ENCODE measurements around the gene NUP133. TPM values are rescaled to one million over a fixed set of nuclear protein-coding genes. Genes with fewer than 3 reads are reported as not detected.

Gene NUP133
- total and polyA plus RNA-seq, 10 of the 15 experiments (the other 5 are each of a cell fraction or from before 2014, with no cell fraction given): 10.9 to 45.4 (median 29.2) TPM

DNA sequence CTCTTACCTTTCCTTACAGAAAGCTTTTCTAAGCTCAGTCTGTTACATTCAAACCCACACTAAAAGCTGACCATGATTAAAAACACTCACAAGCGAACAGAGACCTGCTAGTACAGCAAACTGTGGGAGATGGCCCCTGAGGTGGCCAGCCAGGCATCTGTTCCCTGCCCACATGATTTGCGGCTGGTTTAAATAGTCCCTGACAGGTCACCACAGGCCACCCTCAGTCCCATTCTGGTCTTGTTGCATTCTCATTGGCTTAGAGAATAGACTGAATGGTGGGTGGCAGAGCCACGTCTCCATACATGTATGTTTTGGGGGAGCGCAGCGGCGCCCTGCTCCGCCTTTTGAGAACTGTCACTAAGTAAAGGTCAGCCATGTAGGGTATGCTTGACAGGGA, 71.9 kb downstream of the NUP133 start (continued):
- TF ChIP-seq CHD4 (IDR thresholded peaks at IDR 0.05): no peak
- TF ChIP-seq CBX5 (IDR thresholded peaks at IDR 0.05; ENCODE audit: low read depth): no peak
- no peak for TF ChIP-seq RUNX3 (IDR thresholded peaks at IDR 0.05; ENCODE audit: low read length)
- no peak for TF ChIP-seq BACH1 (IDR thresholded peaks at IDR 0.05; ENCODE audit: borderline replicate concordance)
- no peak for TF ChIP-seq EZH2 (IDR thresholded peaks at IDR 0.05; ENCODE audit: borderline replicate concordance, control insufficient read depth, low read depth, low read length)

DNA sequence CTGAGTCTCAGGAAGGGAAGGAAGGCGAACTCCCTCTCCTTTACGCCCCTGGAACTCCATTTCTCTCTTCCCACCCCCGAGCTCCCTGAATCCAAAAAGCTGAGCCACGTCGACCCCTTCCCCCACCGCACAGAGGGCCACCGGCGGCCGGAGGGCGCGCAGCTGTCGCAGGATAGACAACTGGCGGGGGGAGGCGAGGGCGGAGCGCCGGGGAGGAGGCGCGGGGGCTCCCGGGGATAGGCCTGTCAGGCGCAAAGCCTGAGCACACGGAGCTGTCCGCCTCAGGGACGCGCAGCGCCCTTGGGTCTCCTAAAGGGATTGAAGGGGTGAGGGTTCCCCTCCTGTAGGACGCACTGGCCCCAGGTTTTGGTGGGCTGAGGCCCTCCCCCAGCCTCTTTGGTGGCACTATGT, 73.5 kb downstream of the NUP133 start:
- no peak for TF ChIP-seq LARP7 (IDR thresholded peaks at IDR 0.05)
- TF ChIP-seq ASH2L (IDR thresholded peaks at IDR 0.05; ENCODE audit: borderline replicate concordance, low read depth): no peak
- no peak for TF ChIP-seq MYB (IDR thresholded peaks at IDR 0.05; ENCODE audit: borderline replicate concordance, low read depth, low read length)
- no peak for TF ChIP-seq DPF2 (IDR thresholded peaks at IDR 0.05)
- TF ChIP-seq NR2C1 (IDR thresholded peaks at IDR 0.05): no peak
- no peak for TF ChIP-seq CREM (IDR thresholded peaks at IDR 0.05; ENCODE audit: low read depth)
- TF ChIP-seq SREBF1 (IDR thresholded peaks at IDR 0.05; ENCODE audit: low read length): no peak
- CTCF ChIA-PET: interaction anchor here (0.7 kb wide), 1 partner anchor 23 kb away, joined by 3 read pairs; no protein-coding TSS in a partner anchor
- DNase-seq (ENCODE audit: low read depth, low spot score) (no peak), FAIRE-seq (no peak), ATAC-seq (peak; percentile 26; the same call in 2 of the 3 replicates)
- Histone ChIP-seq H3K36me3 (ENCODE audit: control insufficient read depth in 2 of 2, insufficient read depth in 2 of 2, low read length in 1 of 2) (no peaks in the 10 kb centered on the region), H3K9me3 (replicated peaks; ENCODE audit: control insufficient read depth, insufficient read depth, low read length) (peaks cover 8% of the 10 kb centered on the region; the same call in 1 of the 3 replicates), H3K4me2 (ENCODE audit: control insufficient read depth, insufficient read depth) (no peak overlapping the region), H4K20me1 (ENCODE audit: control insufficient read depth, insufficient read depth) (peaks cover 4% of the 10 kb centered on the region; the same call in 1 of the 2 replicates), H2AFZ (ENCODE audit: control insufficient read depth, low read depth, low read length) (no peak overlapping the region), H3K79me2 (ENCODE audit: control insufficient read depth, insufficient read depth, low read length) (no peaks in the 10 kb centered on the region), H3K27ac (ENCODE audit: control insufficient read depth, insufficient read depth) (no peak overlapping the region), H3K27me3 (replicated peaks in 1 of 2; ENCODE audit: control insufficient read depth in 2 of 2, insufficient read depth in 2 of 2, low read length in 1 of 2) (peaks cover 12 to 14% of the 10 kb centered on the region in 2 experiments), H3K9ac (ENCODE audit: control insufficient read depth, insufficient read depth, low read length) (no peak overlapping the region), H3K4me1 (ENCODE audit: control insufficient read depth, insufficient read depth, low read length) (no peaks in the 10 kb centered on the region), H3K4me3 (no peak overlapping the region)
- no TSS peak for BruUV-seq (replicated peaks)
- SMC1A ChIA-PET (ENCODE audit: uncharacterized antibody, unreplicated experiment): no interaction called here
- WGBS (ENCODE audit: insufficient coverage, insufficient replicate concordance, low lambda C conversion rate, missing lambda C conversion rate): 13% methylated on average over 7 of the region's 27 CpGs
- in situ Hi-C loops (cut with MboI): no loop called here
- RAD21 ChIA-PET (ENCODE audit: unreplicated experiment): no interaction called here
- POLR2A ChIA-PET: no interaction called here
- intact Hi-C loops (cut with micrococcal nuclease; ENCODE audit: unreplicated experiment): no loop called here
